Neural cell (in vitro differentiated cells): Measurements from ENCODE around the gene SLC25A29. TPM values are rescaled to one million over a fixed set of nuclear protein-coding genes. Genes with fewer than 3 reads are reported as not detected.

Experiments
- H2AFZ ChIP-seq: fragments of 200-600, 300-800 bp; sonication (generic), shearing (Covaris generic); 2 replicates; pipeline ENCODE4 v1.6.0; 2014; ENCODE audit warnings: low read depth, mild to moderate bottlenecking, antibody characterized with exemption, low read length, moderate library complexity
- H3F3A ChIP-seq: fragments of 200-600 bp; shearing (Covaris generic); 2 replicates; pipeline ENCODE4 v1.6.1; 2016; ENCODE audit warnings: mild to moderate bottlenecking, moderate library complexity, mixed read lengths, antibody characterized with exemption, low read length; ENCODE audit not compliant: insufficient read depth, poor library complexity, severe bottlenecking
- H3K27ac ChIP-seq: fragments of 200-600, 300-800 bp; sonication (generic), shearing (Covaris generic); 2 replicates; pipeline ENCODE4 v1.5.1; 2014; ENCODE audit warnings: mild to moderate bottlenecking, low read length, moderate library complexity
- H3K27me3 ChIP-seq: fragments of 300-800, 200-600 bp; sonication (generic), shearing (Covaris generic); 2 replicates; pipeline ENCODE4 v1.6.0; 2014; ENCODE audit warnings: mild to moderate bottlenecking, low read depth, low read length, moderate library complexity; ENCODE audit not compliant: insufficient read depth
- H3K36me3 ChIP-seq: fragments of 300-800, 200-600 bp; sonication (generic), shearing (Covaris generic); 2 replicates; pipeline ENCODE4 v1.5.1; 2014; ENCODE audit warnings: mild to moderate bottlenecking, antibody characterized with exemption, low read length, moderate library complexity; ENCODE audit not compliant: insufficient read depth
- H3K4me2 ChIP-seq: fragments of 300-800, 200-600 bp; sonication (generic), shearing (Covaris generic); 2 replicates; pipeline ENCODE4 v1.6.0; 2014; ENCODE audit warnings: mild to moderate bottlenecking, low read length
- H3K4me3 ChIP-seq: fragments of 300-800, 200-600 bp; sonication (generic), shearing (Covaris generic); 2 replicates; pipeline ENCODE4 v1.5.1; 2014; ENCODE audit warnings: mild to moderate bottlenecking, low read length, moderate library complexity
- H3K79me2 ChIP-seq: fragments of 200-600 bp; shearing (Covaris generic); replicated peaks from 2 replicates; pipeline ENCODE4 v1.6.0; 2014; ENCODE audit warnings: mild to moderate bottlenecking, low read length, moderate library complexity; ENCODE audit not compliant: insufficient read depth
- H3K9ac ChIP-seq: fragments of 300-800, 200-600 bp; sonication (generic), shearing (Covaris generic); 2 replicates; pipeline ENCODE4 v1.6.1; 2016; ENCODE audit warnings: mild to moderate bottlenecking, low read length, mixed read lengths
- H3K9me2 ChIP-seq: fragments of 200-600 bp; shearing (Covaris generic); 2 replicates; pipeline ENCODE4 v1.6.1; 2016; ENCODE audit warnings: mild to moderate bottlenecking, low read length, mixed read lengths; ENCODE audit not compliant: insufficient read depth
- H3K9me3 ChIP-seq: fragments of 200-600, 300-800 bp; sonication (generic), shearing (Covaris generic); 2 replicates; pipeline ENCODE4 v1.6.1; 2016; ENCODE audit warnings: mild to moderate bottlenecking, mixed run types, low read length, moderate library complexity, mixed read lengths
- H4K20me1 ChIP-seq: fragments of 200-600 bp; shearing (Covaris generic); 2 replicates; pipeline ENCODE4 v1.6.1; 2016; ENCODE audit warnings: mild to moderate bottlenecking, mixed run types; ENCODE audit not compliant: insufficient read depth
- CTCF ChIP-seq: fragments of 450-650 bp; IDR thresholded peaks from 2 replicates; pipeline ENCODE4 v1.5.1; 2014; ENCODE audit warnings: antibody characterized with exemption, mild to moderate bottlenecking, moderate library complexity; ENCODE audit not compliant: poor library complexity, severe bottlenecking
- EP300 ChIP-seq: fragments of 450-650 bp; conservative IDR thresholded peaks from 2 replicates; pipeline ENCODE4 v1.6.1; 2014; ENCODE audit warnings: antibody characterized with exemption, mild to moderate bottlenecking, moderate library complexity; ENCODE audit not compliant: poor library complexity, severe bottlenecking
- EZH2 ChIP-seq: fragments of 200-600, 300-800 bp; shearing (Covaris generic), sonication (generic); IDR thresholded peaks from 2 replicates; pipeline ENCODE4 v1.6.1; 2014; ENCODE audit warnings: antibody characterized with exemption, low read length, borderline replicate concordance, mild to moderate bottlenecking; ENCODE audit not compliant: insufficient read depth, poor library complexity, severe bottlenecking
- MXI1 ChIP-seq: fragments of 450-650 bp; conservative IDR thresholded peaks from 2 replicates; pipeline ENCODE4 v1.6.1; 2014; ENCODE audit warnings: antibody characterized with exemption, mild to moderate bottlenecking; ENCODE audit not compliant: poor library complexity, severe bottlenecking
- POLR2AphosphoS5 ChIP-seq: IDR thresholded peaks from 2 replicates; pipeline ENCODE4 v1.6.1; 2012
- RAD21 ChIP-seq: fragments of 450-650 bp; conservative IDR thresholded peaks from 2 replicates; pipeline ENCODE4 v1.6.1; 2014; ENCODE audit warnings: antibody characterized with exemption, mild to moderate bottlenecking, moderate library complexity
- REST ChIP-seq: IDR thresholded peaks from 2 replicates; pipeline ENCODE4 v1.6.1; 2012; ENCODE audit warnings: borderline replicate concordance
- SMC3 ChIP-seq: fragments of 450-650 bp; conservative IDR thresholded peaks from 2 replicates; pipeline ENCODE4 v1.6.1; 2014; ENCODE audit warnings: antibody characterized with exemption, mild to moderate bottlenecking, moderate library complexity; ENCODE audit not compliant: poor library complexity
- TAF1 ChIP-seq: IDR thresholded peaks from 2 replicates; pipeline ENCODE4 v1.6.1; 2012; ENCODE audit warnings: low read depth
- polyA plus RNA-seq: library from polyadenylated mRNA; depleted of rRNA; stranded (reverse); fragments of >200 nt; gene quantifications from 2 replicates; pipeline ENCODE4 v1.2.3, GENCODE V29; 2014

The SLC25A29 gene
- polyA plus RNA-seq, 1 donor from 2014 or later, result 447 TPM

GRCh38 chr14:100332071-100332639 is 25.9 kb upstream of the SLC25A29 start:
- Histone ChIP-seq H3K9ac (no peak overlapping the region), H4K20me1 (no peaks in the 10 kb centered on the region), H3F3A (no peaks in the 10 kb centered on the region), H2AFZ (no peak overlapping the region), H3K27me3 (no peaks in the 10 kb centered on the region), H3K9me3 (no peaks in the 10 kb centered on the region), H3K4me3 (no peak overlapping the region), H3K9me2 (no peaks in the 10 kb centered on the region), H3K79me2 (no peaks in the 10 kb centered on the region), H3K27ac (no peak overlapping the region), H3K4me2 (no peak overlapping the region), H3K36me3 (no peaks in the 10 kb centered on the region)
- no peak for TF ChIP-seq TAF1
- TF ChIP-seq RAD21, result no peak
- no peak for TF ChIP-seq SMC3
- TF ChIP-seq CTCF, result no peak
- no peak for TF ChIP-seq EP300
- no peak for TF ChIP-seq REST
- no peak for TF ChIP-seq POLR2AphosphoS5
- no peak for TF ChIP-seq EZH2
- no peak for TF ChIP-seq MXI1

GRCh38 chr14:100330388-100330931 is 24.2 kb upstream of the SLC25A29 start:
- Histone ChIP-seq H3K4me3 (no peak overlapping the region), H3K27ac (no peak overlapping the region), H3K9me3 (no peaks in the 10 kb centered on the region), H3F3A (no peaks in the 10 kb centered on the region), H3K27me3 (no peaks in the 10 kb centered on the region), H4K20me1 (no peaks in the 10 kb centered on the region), H3K36me3 (no peaks in the 10 kb centered on the region), H3K79me2 (no peaks in the 10 kb centered on the region), H3K9ac (no peak overlapping the region), H3K4me2 (no peak overlapping the region), H3K9me2 (no peaks in the 10 kb centered on the region), H2AFZ (no peak overlapping the region)
- TF ChIP-seq TAF1 (no peak), REST (no peak)
